ENCODE data around the gene PRR15.
A peak's percentile ranks its signal among the peaks of the same experiment; 100 is the strongest.
"Not testable (repeated sequence)": the region's sequence is repeated elsewhere in the genome, so short reads cannot be mapped to it uniquely, and the experiment has no call there.

Gene PRR15, protein sequence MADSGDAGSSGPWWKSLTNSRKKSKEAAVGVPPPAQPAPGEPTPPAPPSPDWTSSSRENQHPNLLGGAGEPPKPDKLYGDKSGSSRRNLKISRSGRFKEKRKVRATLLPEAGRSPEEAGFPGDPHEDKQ
- total RNA-seq = 0 to 0.12 (median 0) reads per million in 9 experiments

DNA sequence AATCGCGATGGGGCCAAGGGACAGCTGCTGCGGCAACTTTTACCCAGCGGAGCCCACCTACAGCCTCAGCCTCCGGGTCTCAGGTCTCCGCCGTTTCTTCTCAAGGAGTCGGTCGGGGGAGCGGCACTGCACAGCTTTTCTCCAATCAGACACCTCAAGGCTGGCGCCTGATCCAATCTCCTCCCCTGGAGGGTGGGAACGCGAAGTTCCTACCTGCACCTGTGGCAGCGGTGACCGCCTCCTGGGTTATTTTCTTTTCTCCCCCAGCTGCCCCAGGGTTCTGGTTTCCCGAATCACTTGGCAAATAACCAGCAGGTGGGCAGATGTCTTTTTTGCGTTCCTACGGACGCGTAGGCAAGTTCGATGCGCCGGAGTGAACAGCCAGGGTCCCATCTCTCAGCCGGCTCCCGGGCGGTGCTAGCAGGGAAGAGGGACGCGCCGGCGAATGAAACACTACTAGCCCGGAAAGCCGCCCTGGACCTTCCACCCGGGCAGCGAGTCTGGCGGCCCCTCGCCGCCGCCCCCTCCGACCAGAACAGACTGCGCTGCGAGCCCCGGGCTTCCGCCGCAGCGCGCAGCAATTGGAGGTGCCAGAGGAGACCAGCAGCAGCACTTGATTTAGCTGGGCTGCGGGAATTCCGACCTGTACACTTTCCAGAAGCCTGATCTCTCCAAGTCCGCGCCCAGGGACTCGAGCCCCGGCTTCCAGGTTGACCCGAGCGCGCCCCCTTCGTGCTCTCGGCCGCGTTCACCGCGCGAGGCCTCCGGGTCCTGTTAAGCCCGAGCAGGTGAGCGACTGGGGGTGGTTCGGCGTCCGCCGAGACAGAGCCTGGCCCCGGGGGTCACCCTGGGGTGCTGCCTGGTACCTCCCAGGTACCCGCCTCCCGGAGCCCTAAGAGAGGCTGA is at the start of gene PRR15:
Gene PRR15 (plus strand): TSS at position 246 of the 906 bp plus-strand sequence. CDS start 2,495 bp downstream, outside the sequence.
- peak within 1 kb of the TSS; percentile 70 to 74 for H3K4me3 Mint-ChIP-seq
- peaks cover 0 to 2% of the 10 kb centered on the region in 2 donors for H3K9me3 Mint-ChIP-seq
- H3K4me1 Mint-ChIP-seq (ENCODE audit: low read depth in 2 of 2) = peaks cover 11 to 17% of the 10 kb centered on the region in 2 donors
- no peak for DNase-seq
- peaks cover 77 to 92% of the 10 kb centered on the region in 2 donors for H3K27me3 Mint-ChIP-seq
- no peak within 1 kb of the TSS for H3K27ac Mint-ChIP-seq
- no peak for ATAC-seq (replicated peaks)
- H3K36me3 Mint-ChIP-seq (ENCODE audit: insufficient read depth) = no peaks in the 10 kb centered on the region

DNA sequence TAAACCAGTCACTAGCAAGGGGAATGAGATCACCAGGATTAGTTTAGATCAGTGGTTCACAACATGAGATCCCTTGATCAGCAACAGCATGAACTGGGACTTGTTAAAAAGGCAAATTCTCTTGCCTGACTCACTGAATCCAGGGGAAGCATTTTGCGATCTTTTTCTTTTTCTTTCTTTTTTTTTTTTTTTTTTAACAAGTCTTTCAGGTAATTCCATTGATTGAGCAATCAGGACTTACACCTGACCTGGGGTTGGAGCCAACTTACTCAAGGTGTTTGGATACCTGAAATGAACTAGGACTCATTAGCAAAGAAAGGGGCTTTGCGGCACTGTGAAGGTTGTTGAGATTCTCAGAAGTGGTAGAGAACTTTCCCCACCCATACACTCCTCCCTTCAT is 47.1 kb upstream of the PRR15 start:
- Mint-ChIP-seq H3K27me3 (no peaks in the 10 kb centered on the region), H3K27ac (no peak overlapping the region), H3K4me3 (no peak overlapping the region), H3K36me3 (ENCODE audit: insufficient read depth) (no peaks in the 10 kb centered on the region), H3K9me3 (peaks cover 0 to 2% of the 10 kb centered on the region in 2 donors), H3K4me1 (ENCODE audit: low read depth in 2 of 2) (no peaks in the 10 kb centered on the region)
- no peak for DNase-seq
- no peak for ATAC-seq (replicated peaks)

DNA sequence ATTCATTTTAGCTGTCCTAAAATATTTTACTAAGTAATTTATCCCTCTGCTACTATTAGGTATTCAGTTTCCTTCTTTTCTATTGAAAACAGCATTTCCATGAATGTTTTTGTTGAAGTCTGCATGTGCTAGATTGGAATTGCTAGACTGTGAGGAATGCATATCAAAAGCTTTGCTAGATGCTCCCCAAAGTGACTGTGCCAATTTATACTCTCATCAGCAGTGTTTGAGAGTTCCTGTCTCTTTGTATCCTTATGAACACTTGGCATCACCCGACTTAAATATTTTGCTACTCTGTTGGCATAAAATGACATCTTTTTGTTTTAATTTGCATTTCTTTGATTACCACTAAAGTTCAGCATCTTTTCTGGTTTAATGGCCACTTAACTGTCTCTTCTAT is 45.0 kb upstream of the PRR15 start:
- H3K9me3 Mint-ChIP-seq = peaks cover 0 to 2% of the 10 kb centered on the region in 2 donors
- no peak for DNase-seq
- H3K27me3 Mint-ChIP-seq = no peaks in the 10 kb centered on the region
- no peaks in the 10 kb centered on the region for H3K36me3 Mint-ChIP-seq (ENCODE audit: insufficient read depth)
- no peaks in the 10 kb centered on the region for H3K4me1 Mint-ChIP-seq (ENCODE audit: low read depth in 2 of 2)
- no peak for ATAC-seq (replicated peaks)
- H3K4me3 Mint-ChIP-seq = no peak overlapping the region
- no peak overlapping the region for H3K27ac Mint-ChIP-seq

DNA sequence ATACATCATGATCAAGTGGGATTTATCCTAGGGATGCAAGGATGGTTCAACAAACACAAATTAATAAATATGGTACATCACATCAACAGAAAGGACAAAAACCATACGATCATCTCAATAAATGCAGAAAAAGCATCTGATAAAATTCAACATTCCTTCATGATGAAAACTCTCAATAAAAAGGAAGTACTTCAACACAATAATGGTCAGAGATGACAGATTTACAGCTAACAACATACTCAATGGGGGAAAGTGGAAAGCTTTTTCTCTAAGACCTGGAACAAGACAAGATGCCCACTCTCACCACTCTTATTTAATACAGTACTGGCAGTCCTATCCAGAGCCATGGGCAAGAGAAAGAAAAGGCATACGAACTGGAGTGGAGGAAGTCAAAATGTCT is 39.9 kb upstream of the PRR15 start:
- no peaks in the 10 kb centered on the region for H3K36me3 Mint-ChIP-seq (ENCODE audit: insufficient read depth)
- no peak overlapping the region for H3K27ac Mint-ChIP-seq
- H3K9me3 Mint-ChIP-seq = peaks cover 11 to 13% of the 10 kb centered on the region in 2 donors
- no peak for DNase-seq
- H3K4me3 Mint-ChIP-seq = no peak overlapping the region
- no peaks in the 10 kb centered on the region for H3K27me3 Mint-ChIP-seq
- no peak for ATAC-seq (replicated peaks)
- no peaks in the 10 kb centered on the region for H3K4me1 Mint-ChIP-seq (ENCODE audit: low read depth in 2 of 2)

DNA sequence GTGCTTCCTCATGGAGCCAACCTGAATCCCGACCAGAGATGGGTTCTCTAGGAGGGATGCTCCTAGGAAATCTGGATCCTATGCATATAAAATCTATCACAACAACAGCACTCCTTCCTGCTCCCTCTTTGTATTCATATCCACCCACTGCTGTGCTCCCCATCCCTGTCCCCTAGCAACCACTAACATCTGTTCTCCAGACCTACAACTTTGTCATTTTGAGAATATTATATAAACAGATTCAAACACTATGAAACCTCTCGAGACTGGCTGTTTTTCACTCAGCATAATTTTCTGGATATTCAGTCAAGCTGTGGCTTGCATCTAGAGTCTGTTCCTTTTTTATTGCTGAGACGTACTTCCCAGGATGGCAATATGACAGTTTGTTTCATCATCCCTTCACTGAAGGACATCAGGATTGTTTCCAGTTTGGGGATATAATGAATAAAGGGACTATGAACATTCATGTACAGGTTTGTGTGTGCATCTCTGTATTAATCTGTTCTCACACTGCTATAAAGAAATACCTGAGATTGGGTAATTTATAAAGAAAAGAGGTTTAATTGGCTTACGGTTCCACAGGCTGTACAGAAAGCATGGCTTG is 36.0 kb upstream of the PRR15 start:
- ATAC-seq (replicated peaks) (no peak), DNase-seq (no peak)
- Mint-ChIP-seq H3K4me3 (no peak overlapping the region), H3K9me3 (peaks cover 20 to 37% of the 10 kb centered on the region in 2 donors), H3K36me3 (ENCODE audit: insufficient read depth) (no peaks in the 10 kb centered on the region), H3K4me1 (ENCODE audit: low read depth in 2 of 2) (no peaks in the 10 kb centered on the region), H3K27ac (no peak overlapping the region), H3K27me3 (peaks cover 0 to 12% of the 10 kb centered on the region in 2 donors)

DNA sequence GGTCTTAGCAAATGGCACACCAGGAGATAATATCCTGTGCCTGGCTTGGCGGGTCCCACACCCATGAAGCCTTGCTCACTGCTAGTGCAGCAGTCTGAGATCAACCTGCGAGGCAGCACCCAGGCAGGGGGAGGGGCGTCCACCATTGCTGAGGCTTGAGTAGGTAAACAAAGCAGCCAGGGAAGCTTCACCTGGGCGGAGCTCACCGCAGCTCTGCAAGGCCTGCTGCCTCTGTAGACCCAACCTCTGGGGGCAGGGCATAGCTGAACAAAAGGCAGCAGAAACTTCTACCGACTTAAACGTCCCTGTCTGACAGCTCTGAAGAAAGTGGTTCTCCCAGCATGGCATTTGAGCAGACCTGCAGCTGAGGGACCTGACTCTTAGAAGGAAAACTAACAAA is 35.1 kb upstream of the PRR15 start:
- not testable (repeated sequence) for DNase-seq; ATAC-seq (replicated peaks); H3K4me3 Mint-ChIP-seq; H3K27ac Mint-ChIP-seq; H3K36me3 Mint-ChIP-seq (ENCODE audit: insufficient read depth); H3K4me1 Mint-ChIP-seq (ENCODE audit: low read depth in 2 of 2)
- peaks cover 22 to 37% of the 10 kb centered on the region in 2 donors for H3K9me3 Mint-ChIP-seq
- H3K27me3 Mint-ChIP-seq = peaks cover 0 to 12% of the 10 kb centered on the region in 2 donors

DNA sequence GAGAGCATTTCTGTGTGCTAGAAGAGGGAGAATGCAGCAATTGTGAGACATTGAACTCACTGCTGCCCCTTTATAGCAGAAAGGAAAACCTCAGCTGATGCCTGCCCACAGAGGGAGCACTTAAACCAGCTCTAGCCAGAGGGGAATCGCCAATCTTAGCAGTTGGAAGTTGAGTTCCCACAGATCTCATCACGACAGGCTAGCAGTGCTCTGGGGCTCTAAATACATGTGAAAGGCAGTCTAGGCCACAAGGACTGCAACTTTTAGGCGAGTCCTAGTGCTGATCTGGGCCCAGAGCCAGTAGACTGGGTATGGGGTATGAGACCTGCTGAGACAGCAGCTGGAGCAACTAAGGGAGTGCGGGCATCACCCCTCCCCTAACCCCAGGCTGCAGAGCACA is 25.2 kb upstream of the PRR15 start:
- peaks cover 0 to 1% of the 10 kb centered on the region in 2 donors for H3K9me3 Mint-ChIP-seq
- no peaks in the 10 kb centered on the region for H3K4me1 Mint-ChIP-seq (ENCODE audit: low read depth in 2 of 2)
- no peaks in the 10 kb centered on the region for H3K36me3 Mint-ChIP-seq (ENCODE audit: insufficient read depth)
- H3K27me3 Mint-ChIP-seq = peaks cover 36 to 41% of the 10 kb centered on the region in 2 donors
- no peak overlapping the region for H3K4me3 Mint-ChIP-seq
- no peak for ATAC-seq (replicated peaks)
- no peak overlapping the region for H3K27ac Mint-ChIP-seq
- DNase-seq = no peak

DNA sequence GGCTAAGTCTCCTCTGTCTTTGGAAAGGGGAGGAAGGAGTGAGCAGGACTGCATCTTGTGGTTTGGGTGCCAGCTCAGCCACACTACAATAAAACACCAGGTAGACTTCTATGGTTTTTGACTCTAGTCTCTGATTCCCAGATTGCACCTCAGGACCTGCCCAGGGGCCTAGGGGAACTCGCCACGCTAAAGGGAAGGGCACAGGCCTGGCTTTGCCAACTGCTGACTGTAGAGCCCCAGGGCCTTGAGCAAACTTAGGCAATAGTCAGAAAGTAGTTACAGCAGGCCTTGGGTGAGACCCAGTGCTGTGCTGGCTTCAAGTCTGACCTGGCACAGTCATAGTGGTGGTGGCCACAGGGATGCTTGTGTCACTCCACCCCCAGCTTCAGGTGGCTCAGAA is 24.2 kb upstream of the PRR15 start:
- no peak for DNase-seq

DNA sequence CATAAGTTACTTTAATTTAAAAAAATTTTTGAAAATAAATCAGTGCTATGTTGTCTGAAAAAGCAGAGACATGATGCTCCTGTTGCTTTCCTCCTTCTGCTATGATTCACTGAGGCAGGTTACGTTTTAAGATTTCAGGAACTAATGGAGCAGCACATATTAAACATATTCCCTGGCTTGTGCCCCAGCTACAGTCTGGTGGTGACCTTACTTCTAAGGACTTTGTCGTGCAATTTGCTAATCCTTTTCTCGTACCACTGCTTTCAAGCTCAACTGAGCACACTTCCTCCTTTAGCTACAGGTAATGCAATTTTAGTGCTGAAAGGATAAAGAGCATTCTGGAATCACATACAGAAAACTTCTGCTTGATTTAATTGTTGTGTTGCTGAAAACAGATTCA is 16.2 kb upstream of the PRR15 start:
- no peak for DNase-seq
- ATAC-seq (replicated peaks) = no peak
- H3K27me3 Mint-ChIP-seq = peaks cover 17 to 59% of the 10 kb centered on the region in 2 donors
- peaks cover 0 to 1% of the 10 kb centered on the region in 2 donors for H3K9me3 Mint-ChIP-seq
- H3K27ac Mint-ChIP-seq = no peak overlapping the region
- no peaks in the 10 kb centered on the region for H3K4me1 Mint-ChIP-seq (ENCODE audit: low read depth in 2 of 2)
- H3K36me3 Mint-ChIP-seq (ENCODE audit: insufficient read depth) = no peaks in the 10 kb centered on the region
- no peak overlapping the region for H3K4me3 Mint-ChIP-seq

More for the DNA sequence above, 24.2 kb upstream of the PRR15 start:
- Mint-ChIP-seq H3K27me3 (peaks cover 36 to 45% of the 10 kb centered on the region in 2 donors), H3K4me3 (no peak overlapping the region), H3K9me3 (peaks cover 0 to 1% of the 10 kb centered on the region in 2 donors), H3K4me1 (ENCODE audit: low read depth in 2 of 2) (no peaks in the 10 kb centered on the region), H3K27ac (no peak overlapping the region), H3K36me3 (ENCODE audit: insufficient read depth) (no peaks in the 10 kb centered on the region)
- no peak for ATAC-seq (replicated peaks)

DNA sequence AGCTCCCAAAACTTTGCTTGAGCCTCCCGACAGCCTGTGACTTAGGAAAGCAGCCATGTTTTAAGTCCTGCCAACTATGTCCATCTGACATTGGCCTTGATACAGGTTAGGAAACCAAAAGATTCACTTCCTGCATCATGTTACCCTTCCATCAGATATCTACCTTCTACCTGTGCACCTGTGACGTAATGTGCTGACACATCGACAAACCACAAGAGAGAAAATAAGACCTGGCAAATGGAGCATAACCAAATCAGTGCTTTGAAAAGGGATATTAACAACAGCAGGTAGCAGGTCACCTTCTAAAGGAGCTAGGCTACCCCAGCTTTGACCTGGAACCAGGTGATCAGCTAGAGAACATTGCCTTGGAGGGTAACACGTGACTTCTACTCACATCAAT is 14.8 kb upstream of the PRR15 start:
- Mint-ChIP-seq H3K27me3 (peaks cover 17 to 52% of the 10 kb centered on the region in 2 donors), H3K36me3 (ENCODE audit: insufficient read depth) (no peaks in the 10 kb centered on the region), H3K4me3 (no peak overlapping the region), H3K27ac (no peak overlapping the region), H3K9me3 (no peaks in the 10 kb centered on the region), H3K4me1 (ENCODE audit: low read depth in 2 of 2) (no peaks in the 10 kb centered on the region)
- no peak for DNase-seq
- ATAC-seq (replicated peaks) = no peak

DNA sequence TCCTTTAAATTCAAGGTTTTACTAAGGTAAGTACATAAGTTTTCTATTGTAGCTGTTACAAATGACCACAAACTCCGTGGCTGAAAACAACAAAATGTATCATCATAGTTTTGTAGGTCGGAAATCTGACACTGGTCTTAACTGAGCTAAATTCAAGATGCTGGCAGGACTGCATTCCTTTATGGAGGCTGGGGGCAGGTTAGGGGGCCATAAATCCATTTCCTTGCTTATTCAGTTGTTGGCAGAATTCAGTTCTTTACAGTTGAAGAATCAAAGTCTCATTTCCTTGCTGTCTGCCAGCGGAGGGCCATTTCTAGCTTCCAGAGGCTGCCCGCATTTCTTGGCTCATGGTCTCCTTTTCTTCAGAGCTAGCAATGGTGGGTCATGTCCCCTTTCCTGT is 11.2 kb upstream of the PRR15 start:
- no peak for ATAC-seq (replicated peaks)
- Mint-ChIP-seq H3K27ac (no peak overlapping the region), H3K4me3 (no peak overlapping the region), H3K9me3 (no peaks in the 10 kb centered on the region), H3K4me1 (ENCODE audit: low read depth in 2 of 2) (no peaks in the 10 kb centered on the region), H3K27me3 (peaks cover 28 to 39% of the 10 kb centered on the region in 2 donors), H3K36me3 (ENCODE audit: insufficient read depth) (no peaks in the 10 kb centered on the region)
- no peak for DNase-seq

DNA sequence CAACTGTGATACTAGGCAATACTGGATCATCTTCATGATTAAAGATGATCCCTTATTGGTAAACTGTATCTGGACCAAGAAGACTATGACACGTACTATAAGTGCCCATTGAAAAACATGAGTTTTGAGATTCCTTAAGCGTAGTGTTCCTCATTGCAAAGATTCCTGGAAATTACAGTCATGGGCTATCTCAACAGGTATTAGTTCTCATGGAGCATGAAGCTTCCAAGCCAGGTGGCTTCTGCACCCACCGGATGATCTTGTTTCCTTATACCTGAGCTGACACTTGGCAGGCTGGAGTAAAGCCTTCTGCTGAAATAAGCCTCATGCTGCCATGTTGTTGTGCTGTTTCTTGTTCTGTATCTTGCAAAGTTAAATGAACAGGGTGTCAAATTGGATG is 8.6 kb upstream of the PRR15 start:
- Mint-ChIP-seq H3K27ac (no peak overlapping the region), H3K36me3 (ENCODE audit: insufficient read depth) (no peaks in the 10 kb centered on the region), H3K4me3 (no peak overlapping the region), H3K9me3 (no peaks in the 10 kb centered on the region), H3K4me1 (ENCODE audit: low read depth in 2 of 2) (no peaks in the 10 kb centered on the region), H3K27me3 (peaks cover 46 to 50% of the 10 kb centered on the region in 2 donors)
- ATAC-seq (replicated peaks) (no peak), DNase-seq (no peak)

DNA sequence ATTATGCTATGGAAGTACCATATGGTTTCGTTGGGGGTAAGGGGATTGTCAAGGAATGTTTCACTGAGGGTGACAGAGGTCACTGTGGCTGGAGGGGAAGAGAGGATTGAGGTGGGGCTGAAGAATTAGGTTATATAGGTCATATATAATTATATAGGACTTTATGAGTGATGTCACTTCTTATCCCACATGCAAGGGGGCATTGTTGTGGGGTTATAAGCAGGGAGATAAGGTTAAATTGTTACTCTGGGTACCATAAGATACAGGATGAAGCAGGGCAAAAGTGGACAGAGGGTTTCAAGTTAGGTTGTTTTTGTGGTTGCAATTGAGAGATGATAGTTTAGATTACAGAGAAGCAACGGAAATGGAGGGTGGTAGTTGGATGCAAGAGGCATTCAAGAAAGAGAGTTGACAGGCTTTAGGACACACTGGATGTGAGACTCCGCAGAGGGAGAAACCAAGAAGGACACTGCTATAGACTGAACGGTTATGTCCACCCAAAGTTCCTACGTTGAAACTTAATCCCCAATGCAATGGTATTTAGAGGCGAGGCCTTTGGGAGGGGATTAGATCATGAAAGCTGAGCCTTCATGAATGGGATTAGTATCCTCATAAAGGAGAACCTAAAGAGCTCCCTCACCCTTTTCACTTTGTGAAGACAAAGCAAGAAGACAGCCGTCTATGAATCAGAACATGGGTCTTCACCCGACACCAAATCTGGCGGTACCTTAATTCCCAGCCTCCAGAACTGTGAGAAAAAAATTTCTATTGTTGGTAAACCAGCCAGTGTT is 7.0 kb upstream of the PRR15 start:
- no peak for DNase-seq
- no peak for ATAC-seq (replicated peaks)
- peaks cover 0 to 2% of the 10 kb centered on the region in 2 donors for H3K9me3 Mint-ChIP-seq
- peaks cover 49 to 55% of the 10 kb centered on the region in 2 donors for H3K27me3 Mint-ChIP-seq
- no peaks in the 10 kb centered on the region for H3K36me3 Mint-ChIP-seq (ENCODE audit: insufficient read depth)
- H3K4me3 Mint-ChIP-seq = no peak overlapping the region
- no peak overlapping the region for H3K27ac Mint-ChIP-seq
- no peaks in the 10 kb centered on the region for H3K4me1 Mint-ChIP-seq (ENCODE audit: low read depth in 2 of 2)

Data from effector memory CD8-positive, alpha-beta T cell (primary cell).